H9 (cell line): ENCODE results near the gene DPH2. TPM values are rescaled to one million over a fixed set of nuclear protein-coding genes. Genes with fewer than 3 reads are reported as not detected.

Experiments used
- DNase-seq: peaks from one replicate; pipeline ENCODE4 v3.0.0-alpha.2; 2017
- H2AFZ ChIP-seq: one replicate; pipeline ENCODE4 v1.6.1; 2013; ENCODE audit warnings: mild to moderate bottlenecking, low read length, control low read depth, moderate library complexity
- H2AK5ac ChIP-seq: 2 replicates; pipeline ENCODE4 v1.6.1; 2013; ENCODE audit warnings: low read length, control low read depth, mixed read lengths; ENCODE audit not compliant: insufficient read length
- H2BK120ac ChIP-seq: one replicate; pipeline ENCODE4 v1.6.1; 2013; ENCODE audit warnings: low read depth, mild to moderate bottlenecking, low read length, control low read depth, inconsistent platforms; ENCODE audit not compliant: poor library complexity, severe bottlenecking
- H2BK12ac ChIP-seq: 2 replicates; pipeline ENCODE4 v1.6.1; 2013; ENCODE audit warnings: low read length, control low read depth, mixed read lengths, low read depth; ENCODE audit not compliant: insufficient read length
- H2BK15ac ChIP-seq: 2 replicates; pipeline ENCODE4 v1.6.1; 2013; ENCODE audit warnings: low read depth, low read length, control low read depth
- H2BK20ac ChIP-seq: one replicate; pipeline ENCODE4 v1.6.1; 2013; ENCODE audit warnings: low read depth, mild to moderate bottlenecking, low read length, control low read depth, inconsistent platforms; ENCODE audit not compliant: poor library complexity, severe bottlenecking
- H2BK5ac ChIP-seq: 2 replicates; pipeline ENCODE4 v1.6.1; 2013; ENCODE audit warnings: low read length, control low read depth, mixed read lengths; ENCODE audit not compliant: insufficient read length
- H3K14ac ChIP-seq: 2 replicates; pipeline ENCODE4 v1.6.1; 2013; ENCODE audit warnings: low read length, control low read depth; ENCODE audit not compliant: insufficient read depth
- H3K18ac ChIP-seq: 2 replicates; pipeline ENCODE4 v1.6.1; 2013; ENCODE audit warnings: low read depth, mild to moderate bottlenecking, mixed read lengths, low read length, control low read depth; ENCODE audit not compliant: insufficient read length
- H3K23ac ChIP-seq: 2 replicates; pipeline ENCODE4 v1.6.1; 2013; ENCODE audit warnings: low read length, control low read depth, mixed read lengths, low read depth; ENCODE audit not compliant: insufficient read length
- H3K23me2 ChIP-seq: 2 replicates; pipeline ENCODE4 v1.6.1; 2013; ENCODE audit warnings: low read depth, mild to moderate bottlenecking, mixed read lengths, low read length, control low read depth; ENCODE audit not compliant: insufficient read length, poor library complexity, severe bottlenecking
- H3K27ac ChIP-seq: 2 replicates; pipeline ENCODE4 v1.5.1; 2013; ENCODE audit warnings: low read length, control low read depth, mixed read lengths, low read depth; ENCODE audit not compliant: insufficient read length
- H3K27me3 ChIP-seq: 2 replicates; pipeline ENCODE4 v1.6.1; 2013; ENCODE audit warnings: low read length, control low read depth, inconsistent platforms; ENCODE audit not compliant: insufficient read depth
- H3K4ac ChIP-seq: 2 replicates; pipeline ENCODE4 v1.6.1; 2013; ENCODE audit warnings: low read depth, mild to moderate bottlenecking, control low read depth, inconsistent platforms, low read length, moderate library complexity
- H3K4me1 ChIP-seq: 2 replicates; pipeline ENCODE4 v1.6.1; 2013; ENCODE audit warnings: low read length, control low read depth, inconsistent platforms; ENCODE audit not compliant: insufficient read depth
- H3K4me2 ChIP-seq: 2 replicates; pipeline ENCODE4 v1.6.1; 2013; ENCODE audit warnings: low read length, control low read depth, mixed read lengths; ENCODE audit not compliant: insufficient read length, insufficient read depth
- H3K56ac ChIP-seq: 2 replicates; pipeline ENCODE4 v1.6.1; 2013; ENCODE audit warnings: low read depth, mild to moderate bottlenecking, mixed read lengths, low read length, control low read depth; ENCODE audit not compliant: insufficient read length
- H3K79me1 ChIP-seq: 2 replicates; pipeline ENCODE4 v1.6.1; 2013; ENCODE audit warnings: low read depth, mild to moderate bottlenecking, moderate library complexity, low read length, control low read depth, inconsistent platforms; ENCODE audit not compliant: insufficient read depth, poor library complexity, severe bottlenecking
- H3K79me2 ChIP-seq: 2 replicates; pipeline ENCODE4 v1.6.1; 2013; ENCODE audit warnings: low read length, control low read depth, inconsistent platforms; ENCODE audit not compliant: insufficient read depth
- H3K9ac ChIP-seq: 2 replicates; pipeline ENCODE4 v1.6.1; 2013; ENCODE audit warnings: low read length, control low read depth, mixed read lengths; ENCODE audit not compliant: insufficient read length; ENCODE audit errors: extremely low read depth
- H3K9me3 ChIP-seq: one replicate; pipeline ENCODE4 v1.6.1; 2013; ENCODE audit warnings: low read depth, low read length, inconsistent platforms; ENCODE audit not compliant: control insufficient read depth
- H3T11ph ChIP-seq: one replicate; pipeline ENCODE4 v1.6.1; 2013; ENCODE audit warnings: mild to moderate bottlenecking, low read length, control low read depth, inconsistent platforms
- H4K20me1 ChIP-seq: one replicate; pipeline ENCODE4 v1.6.1; 2013; ENCODE audit not compliant: control insufficient read depth, insufficient read length, insufficient read depth
- H4K5ac ChIP-seq: 2 replicates; pipeline ENCODE4 v1.6.1; 2013; ENCODE audit warnings: low read depth, mild to moderate bottlenecking, mixed read lengths, low read length, control low read depth; ENCODE audit not compliant: insufficient read length
- H4K8ac ChIP-seq: replicated peaks from 2 replicates; pipeline ENCODE4 v1.6.1; 2013; ENCODE audit warnings: low read length, control low read depth, mixed read lengths, low read depth; ENCODE audit not compliant: insufficient read length
- H4K91ac ChIP-seq: 2 replicates; pipeline ENCODE4 v1.6.1; 2013; ENCODE audit warnings: low read depth, mild to moderate bottlenecking, moderate library complexity, mixed read lengths, low read length, control low read depth; ENCODE audit not compliant: insufficient read length
- H3K27ac Mint-ChIP-seq, 3 experiments: 2 replicates in 2 of 3; 3 replicates in 1 of 3; pipeline ENCODE4 v1.8.0; 2020 to 2021; ENCODE audit warnings: mixed read lengths in 3 of 3, mild to moderate bottlenecking in 1 of 3, moderate library complexity in 1 of 3
- H3K27me3 Mint-ChIP-seq: 2 replicates; pipeline ENCODE4 v1.8.0; 2021; ENCODE audit warnings: low read depth, mild to moderate bottlenecking, moderate library complexity, mixed read lengths
- H3K36me3 Mint-ChIP-seq, 3 experiments: 2 replicates in 2 of 3; 3 replicates in 1 of 3; pipeline ENCODE4 v1.8.0; 2020 to 2021; ENCODE audit warnings: low read depth in 3 of 3, mixed read lengths in 3 of 3; ENCODE audit not compliant: insufficient read depth in 1 of 3
- H3K4me1 Mint-ChIP-seq, 2 experiments: 2 replicates each; pipeline ENCODE4 v1.8.0; 2020; ENCODE audit warnings: mixed read lengths in 2 of 2
- H3K4me3 Mint-ChIP-seq, 2 experiments: 2 replicates in 1 of 2; 3 replicates in 1 of 2; pipeline ENCODE4 v1.8.0; 2020 to 2021; ENCODE audit warnings: mild to moderate bottlenecking in 2 of 2, mixed read lengths in 2 of 2, moderate library complexity in 1 of 2
- H3K9me3 Mint-ChIP-seq, 2 experiments: 2 replicates in 1 of 2; 3 replicates in 1 of 2; pipeline ENCODE4 v1.8.0; 2020; ENCODE audit warnings: mild to moderate bottlenecking in 2 of 2, mixed read lengths in 2 of 2, moderate library complexity in 1 of 2
- WGBS: extraction: QIAGEN DNeasy Blood & Tissue Kit; methylation state at CpG from one replicate; pipeline ENCODE4 v1.1.7; 2013; ENCODE audit warnings: missing lambda C conversion rate, low lambda C conversion rate, mixed read lengths; ENCODE audit not compliant: insufficient read length; ENCODE audit errors: extremely low coverage; 5-methylcytosine and 5-hydroxymethylcytosine counted together
- total RNA-seq: library from RNA; stranded (reverse); gene quantifications from 2 replicates; pipeline ENCODE4 v1.2.1, GENCODE V29; 2021
- TF ChIP-seq, protein P1 (sequence below): fragments of 200-600 bp; sonication (generic); conservative IDR thresholded peaks from 3 replicates; pipeline ENCODE4 v1.8.0; 2021; ENCODE audit warnings: antibody characterized with exemption, mild to moderate bottlenecking

DPH2 gene
- total RNA-seq, 1 experiment from 2014 or later: 74.4 TPM

DNA sequence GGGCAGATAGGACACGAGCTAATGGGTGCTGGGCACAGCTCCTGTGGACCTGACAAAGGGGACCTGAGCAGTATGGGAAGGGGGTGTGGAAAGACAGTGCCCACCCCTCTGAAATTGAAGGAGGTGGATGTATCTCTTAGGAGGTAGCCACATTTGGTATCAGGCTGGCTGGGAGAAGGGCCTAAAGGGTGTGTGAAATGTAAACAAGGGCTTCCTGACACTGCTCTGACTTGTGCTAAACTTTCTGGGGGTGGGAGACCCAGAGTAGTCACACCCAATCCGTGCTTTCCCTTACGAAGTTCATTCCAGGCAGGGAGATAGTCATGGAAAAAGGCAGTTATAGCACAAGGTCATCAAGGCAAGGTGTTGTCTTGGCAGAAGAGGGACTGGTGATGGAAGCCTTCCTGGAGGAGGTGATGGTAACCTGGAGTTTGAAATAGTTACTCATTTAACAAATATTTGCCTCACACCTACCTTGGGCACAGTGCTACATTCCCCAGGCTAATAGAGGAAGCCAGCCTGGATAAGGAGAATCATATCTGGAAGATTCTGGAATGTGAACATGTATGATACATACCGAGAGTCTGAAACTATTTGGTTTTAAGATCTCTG lies 16.3 kb downstream of the DPH2 start:
- Histone ChIP-seq H2AK5ac (no peak overlapping the region), H4K20me1 (no peaks in the 10 kb centered on the region), H3K27me3 (no peaks in the 10 kb centered on the region), H4K8ac (no peak overlapping the region), H2BK15ac (no peak overlapping the region), H2BK120ac (no peak overlapping the region), H3K79me1 (no peaks in the 10 kb centered on the region), H4K91ac (no peak overlapping the region), H3T11ph (no peak overlapping the region), H2AFZ (no peak overlapping the region), H3K4me1 (no peaks in the 10 kb centered on the region), H3K27ac (no peak overlapping the region), H3K9me3 (no peaks in the 10 kb centered on the region), H3K18ac (no peak overlapping the region), H4K5ac (no peak overlapping the region), H3K23me2 (peaks cover 3% of the 10 kb centered on the region), H2BK12ac (no peak overlapping the region), H2BK20ac (no peak overlapping the region), H3K14ac (no peak overlapping the region), H2BK5ac (no peak overlapping the region), H3K23ac (no peak overlapping the region), H3K56ac (no peak overlapping the region), H3K9ac (no peak overlapping the region), H3K4ac (no peak overlapping the region), H3K4me2 (no peak overlapping the region), H3K79me2 (no peaks in the 10 kb centered on the region; the same call in 1 of the 2 replicates)
- H3K36me3 Mint-ChIP-seq: peaks cover 15 to 49% (median 42%) of the 10 kb centered on the region in 3 experiments; a peak in 6 of 7 replicates
- H3K4me1 Mint-ChIP-seq: peaks cover 5 to 7% of the 10 kb centered on the region in 2 experiments
- no CpG with 5 or more reads among the region's 4 CpGs for WGBS
- no peak overlapping the region for H3K27ac Mint-ChIP-seq
- DNase-seq: no peak
- TF ChIP-seq, protein P1, sequence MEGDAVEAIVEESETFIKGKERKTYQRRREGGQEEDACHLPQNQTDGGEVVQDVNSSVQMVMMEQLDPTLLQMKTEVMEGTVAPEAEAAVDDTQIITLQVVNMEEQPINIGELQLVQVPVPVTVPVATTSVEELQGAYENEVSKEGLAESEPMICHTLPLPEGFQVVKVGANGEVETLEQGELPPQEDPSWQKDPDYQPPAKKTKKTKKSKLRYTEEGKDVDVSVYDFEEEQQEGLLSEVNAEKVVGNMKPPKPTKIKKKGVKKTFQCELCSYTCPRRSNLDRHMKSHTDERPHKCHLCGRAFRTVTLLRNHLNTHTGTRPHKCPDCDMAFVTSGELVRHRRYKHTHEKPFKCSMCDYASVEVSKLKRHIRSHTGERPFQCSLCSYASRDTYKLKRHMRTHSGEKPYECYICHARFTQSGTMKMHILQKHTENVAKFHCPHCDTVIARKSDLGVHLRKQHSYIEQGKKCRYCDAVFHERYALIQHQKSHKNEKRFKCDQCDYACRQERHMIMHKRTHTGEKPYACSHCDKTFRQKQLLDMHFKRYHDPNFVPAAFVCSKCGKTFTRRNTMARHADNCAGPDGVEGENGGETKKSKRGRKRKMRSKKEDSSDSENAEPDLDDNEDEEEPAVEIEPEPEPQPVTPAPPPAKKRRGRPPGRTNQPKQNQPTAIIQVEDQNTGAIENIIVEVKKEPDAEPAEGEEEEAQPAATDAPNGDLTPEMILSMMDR: no peak
- H3K4me3 Mint-ChIP-seq: no peak overlapping the region
- H3K27me3 Mint-ChIP-seq: peaks cover 2% of the 10 kb centered on the region
- no peaks in the 10 kb centered on the region for H3K9me3 Mint-ChIP-seq
